SHP77 treated with DMSO at 0.1 percent for 48 hours (cell line): ENCODE measurements around the gene MYRF.

Experiments
- DNase-seq: peaks from one replicate; lab custom pipeline; 2025; lab: John Stamatoyannopoulos, UW

MYRF gene

GRCh38 chr11:61817471-61818202 lies 65.2 kb downstream of the MYRF start:
- DNase-seq: no peak

GRCh38 chr11:61820174-61820573 lies 67.7 kb downstream of the MYRF start:
- no peak for DNase-seq

- DNase-seq: peak; percentile 28
Measured at GRCh38 chr11:61826930-61827570, 74.6 kb downstream of the MYRF start.

- DNase-seq: peak; percentile 86
Measured at GRCh38 chr11:61827571-61828378, 75.3 kb downstream of the MYRF start, which contains the start of gene FADS2. FADS2 (plus strand) TSS chr11:61828300; CDS start chr11:61828391, 91 bp downstream.

- no peak for DNase-seq
Measured at GRCh38 chr11:61828379-61828628, 75.9 kb downstream of the MYRF start.

- DNase-seq: no peak
Measured at GRCh38 chr11:61828629-61829407, 76.4 kb downstream of the MYRF start.

- DNase-seq: no peak
Measured at GRCh38 chr11:61829806-61830205, 77.4 kb downstream of the MYRF start.

- no peak for DNase-seq
Measured at GRCh38 chr11:61830237-61831105, 78.0 kb downstream of the MYRF start.

- no peak for DNase-seq
Measured at GRCh38 chr11:61832207-61832606, 79.8 kb downstream of the MYRF start.

GRCh38 chr11:61832754-61833153 lies 80.3 kb downstream of the MYRF start:
- DNase-seq: no peak

- no peak for DNase-seq
Measured at GRCh38 chr11:61833471-61833870, 81.0 kb downstream of the MYRF start.

GRCh38 chr11:61833926-61834277 lies 81.5 kb downstream of the MYRF start:
- no peak for DNase-seq

- no peak for DNase-seq
Measured at GRCh38 chr11:61834278-61835048, 82.0 kb downstream of the MYRF start.

- no peak for DNase-seq
Measured at GRCh38 chr11:61836193-61836592, 83.8 kb downstream of the MYRF start.

GRCh38 chr11:61837411-61838005 lies 85.1 kb downstream of the MYRF start:
- no peak for DNase-seq
